ENCODE data around the gene CKB.
"Not testable (repeated sequence)": the region's sequence is repeated elsewhere in the genome, so short reads cannot be mapped to it uniquely, and the experiment has no call there.

Gene CKB

DNA sequence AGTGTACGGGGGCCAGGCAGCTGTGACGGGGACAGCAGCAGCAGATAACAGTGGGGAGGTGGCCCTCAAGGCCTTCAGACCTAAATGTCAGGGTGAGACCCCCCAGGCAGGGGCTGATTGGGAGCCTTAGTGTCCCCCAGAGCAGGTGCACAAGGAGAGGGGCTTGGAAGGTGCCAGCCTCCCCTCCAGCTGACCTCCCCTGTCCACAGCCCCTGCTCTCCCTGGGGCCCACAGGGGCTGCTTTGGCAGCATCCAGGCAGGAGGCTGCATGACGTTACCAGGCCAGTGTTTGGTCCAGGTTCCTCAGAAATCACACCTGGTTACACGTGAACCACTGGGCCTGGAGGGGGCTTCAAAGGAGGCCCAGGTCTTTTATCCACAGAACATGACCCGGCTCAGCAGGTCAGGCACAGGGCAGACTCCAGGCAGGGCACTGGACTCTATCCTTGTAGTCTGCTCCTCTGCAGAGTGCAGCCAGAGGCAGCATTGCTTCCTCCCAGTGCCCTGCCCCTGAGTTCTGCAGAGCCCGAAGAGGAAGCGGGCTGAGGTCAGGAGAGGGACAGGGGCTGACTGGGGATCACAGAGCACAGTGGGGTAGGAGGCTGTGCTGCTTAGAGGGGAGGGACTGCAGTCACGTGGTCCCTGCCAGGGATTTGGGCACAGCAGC lies 3.8 kb upstream of the CKB start:
- no peak for DNase-seq (ENCODE audit: low spot score)

- not testable (repeated sequence) for DNase-seq (ENCODE audit: low spot score)
These were observed 3.0 kb upstream of the CKB start for GRCh38 chr14:103525430-103526246.

DNA sequence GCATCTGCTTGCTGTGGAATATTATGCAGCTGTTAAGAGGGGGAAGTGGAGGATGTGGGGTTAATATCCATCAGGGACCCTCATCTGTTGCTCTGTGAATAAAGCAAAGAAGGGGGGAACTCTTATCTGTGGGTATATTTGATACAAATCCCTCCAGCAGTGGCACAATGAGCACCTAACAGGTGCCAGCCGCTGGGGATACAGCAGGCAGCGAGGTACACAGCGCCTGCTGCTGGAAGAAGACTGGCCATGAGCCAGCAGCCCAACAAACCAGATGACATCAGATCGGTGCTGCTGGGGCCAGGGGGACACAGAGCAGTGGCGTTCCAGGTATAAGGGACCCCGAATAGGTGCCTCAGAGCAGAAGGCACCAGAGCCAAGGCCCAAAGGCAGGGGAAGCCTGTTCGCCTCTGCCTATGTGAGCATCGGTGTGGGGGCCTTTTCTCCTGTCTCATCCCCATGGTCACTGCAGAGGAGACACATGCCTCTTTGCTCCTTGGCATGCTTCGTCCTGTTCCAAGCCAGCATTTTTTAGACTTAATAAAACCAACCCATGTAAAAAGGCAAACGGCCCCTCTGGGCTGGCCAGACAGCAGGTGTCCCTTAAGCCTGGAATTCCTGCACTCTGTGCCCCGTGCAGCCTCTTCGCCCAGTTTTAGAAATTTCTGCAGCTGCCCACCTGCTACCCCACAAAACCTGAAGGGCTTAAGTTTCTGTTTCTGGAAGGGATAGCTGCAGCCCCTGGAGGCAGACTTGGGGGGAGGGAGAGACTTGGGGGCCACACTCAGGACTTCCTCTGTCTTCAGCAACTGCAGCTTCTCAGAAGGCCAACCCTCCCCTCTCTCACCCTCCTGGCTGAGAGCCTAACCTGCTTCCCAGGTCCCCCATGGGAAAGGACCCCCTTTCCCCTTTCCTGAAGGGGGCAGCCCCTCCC lies 1.6 kb upstream of the CKB start:
- DNase-seq (ENCODE audit: low spot score), result no peak

DNA sequence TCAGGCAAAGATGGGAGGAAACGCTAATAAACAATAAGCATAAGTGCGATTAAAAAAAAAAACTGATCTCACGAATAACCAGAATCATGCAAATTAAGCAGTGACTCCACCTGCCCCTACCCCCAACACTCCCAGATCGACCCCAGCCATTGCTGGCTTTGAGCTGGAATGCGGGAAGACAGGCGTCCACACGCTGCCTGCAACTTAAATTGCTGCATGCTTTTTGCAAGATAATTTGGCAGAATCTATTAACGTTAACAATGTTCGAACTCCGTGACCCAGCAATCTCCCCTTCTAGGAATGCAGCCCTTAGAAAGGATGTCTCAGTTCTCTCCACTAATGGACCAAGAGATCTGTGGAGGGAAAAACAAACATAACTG lies 935 bp upstream of the CKB start:
- DNase-seq (ENCODE audit: low spot score), result no peak

DNA sequence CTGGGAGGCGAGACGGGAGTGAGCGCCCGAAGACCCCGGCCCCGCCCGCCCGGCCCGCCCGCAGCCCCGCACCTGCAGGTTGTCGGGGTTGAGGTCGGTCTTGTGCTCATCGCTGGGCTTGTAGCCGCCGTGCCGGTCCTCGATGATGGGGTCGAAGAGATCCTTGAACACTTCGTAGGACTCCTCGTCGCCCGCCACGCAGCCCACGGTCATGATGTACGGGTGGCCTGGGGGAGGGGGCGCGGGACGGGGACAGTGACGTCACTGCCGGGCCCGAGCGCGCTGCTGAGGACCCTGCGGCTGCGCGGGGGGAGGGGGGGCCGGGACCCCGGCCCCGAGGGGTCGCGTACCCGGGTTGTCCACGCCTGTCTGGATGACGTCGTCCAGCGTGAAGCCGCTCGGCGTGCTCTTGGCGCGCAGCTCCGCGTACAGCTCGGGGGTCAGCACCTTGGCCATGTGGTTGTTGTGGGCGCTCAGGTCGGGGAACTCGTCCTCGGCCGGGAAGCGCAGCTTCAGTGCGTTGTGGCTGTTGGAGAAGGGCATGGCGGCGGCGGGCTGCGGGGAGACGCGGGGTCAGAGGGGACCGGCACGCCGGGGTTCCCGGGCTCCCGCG lies 573 bp downstream of the CKB start:
- DNase-seq (ENCODE audit: low spot score), result no peak

GRCh38 chr14:103521438-103521950 lies 1.1 kb downstream of the CKB start:
- no peak for DNase-seq (ENCODE audit: low spot score)

DNA sequence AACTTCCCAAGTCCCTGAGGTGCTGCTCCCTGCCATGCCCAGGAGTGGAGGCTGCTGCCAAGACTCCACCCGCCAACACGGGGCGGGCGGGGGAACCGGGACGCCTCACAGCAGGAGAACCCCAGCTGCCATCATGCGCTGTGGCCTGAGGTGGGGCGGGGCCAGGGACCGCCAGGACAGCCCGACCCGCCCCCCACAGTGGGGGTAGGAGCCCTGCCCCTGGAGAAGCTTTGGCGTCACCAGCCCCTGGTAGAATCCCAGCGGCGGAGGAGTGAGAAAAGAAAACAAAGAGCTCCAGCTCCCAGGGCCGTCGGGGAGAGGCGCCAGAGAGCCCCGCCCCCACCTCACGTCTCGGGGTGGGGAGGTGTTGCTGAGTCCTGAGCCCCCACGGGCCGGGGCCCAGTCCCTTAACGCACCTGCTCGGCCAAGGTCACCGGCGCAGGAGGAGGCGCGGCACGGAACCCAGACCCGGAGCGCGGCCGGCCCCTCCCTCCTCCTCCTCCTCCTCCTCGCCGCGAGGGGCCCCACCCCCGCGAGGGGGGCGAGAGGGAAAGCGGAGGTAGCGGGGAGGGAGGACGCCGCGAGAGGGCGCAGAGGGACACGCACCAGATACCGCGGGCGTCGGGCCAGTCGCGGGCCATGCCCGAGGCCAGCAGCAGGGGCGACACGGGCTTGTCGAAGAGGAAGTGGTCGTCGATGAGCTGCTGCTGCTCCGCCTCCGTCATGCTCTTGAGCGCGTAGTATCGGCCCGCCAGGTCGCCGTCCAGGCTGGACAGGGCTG lies 1.8 kb downstream of the CKB start:
- peak; percentile 37 for DNase-seq (ENCODE audit: low spot score)

DNA sequence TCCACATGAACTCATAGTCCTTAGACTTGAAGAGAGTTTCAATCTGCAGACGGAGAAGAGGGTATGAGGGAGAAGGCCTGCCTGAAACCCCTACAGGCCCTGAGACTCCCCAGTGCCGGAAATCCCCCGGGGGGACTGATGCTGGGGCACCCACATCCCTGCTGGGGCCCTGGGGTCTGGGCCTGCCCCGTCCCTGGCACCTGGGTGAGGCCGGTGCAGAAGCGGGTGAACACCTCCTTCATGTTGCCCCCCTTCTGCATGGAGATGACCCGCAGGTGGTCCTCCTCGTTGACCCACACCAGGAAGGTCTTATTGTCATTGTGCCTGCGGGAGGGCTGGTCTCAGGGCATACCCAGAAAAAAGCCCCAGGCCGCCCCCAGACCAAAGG lies 2.4 kb downstream of the CKB start:
- no peak for DNase-seq (ENCODE audit: low spot score)

GRCh38 chr14:103519837-103520212 lies 2.8 kb downstream of the CKB start:
- DNase-seq (ENCODE audit: low spot score), result no peak

- DNase-seq (ENCODE audit: low spot score), result no peak
These were observed 3.4 kb downstream of the CKB start for GRCh38 chr14:103519043-103519836.

- DNase-seq (ENCODE audit: low spot score), result peak; percentile 49
These were observed 4.1 kb downstream of the CKB start for GRCh38 chr14:103518422-103519042.

DNA sequence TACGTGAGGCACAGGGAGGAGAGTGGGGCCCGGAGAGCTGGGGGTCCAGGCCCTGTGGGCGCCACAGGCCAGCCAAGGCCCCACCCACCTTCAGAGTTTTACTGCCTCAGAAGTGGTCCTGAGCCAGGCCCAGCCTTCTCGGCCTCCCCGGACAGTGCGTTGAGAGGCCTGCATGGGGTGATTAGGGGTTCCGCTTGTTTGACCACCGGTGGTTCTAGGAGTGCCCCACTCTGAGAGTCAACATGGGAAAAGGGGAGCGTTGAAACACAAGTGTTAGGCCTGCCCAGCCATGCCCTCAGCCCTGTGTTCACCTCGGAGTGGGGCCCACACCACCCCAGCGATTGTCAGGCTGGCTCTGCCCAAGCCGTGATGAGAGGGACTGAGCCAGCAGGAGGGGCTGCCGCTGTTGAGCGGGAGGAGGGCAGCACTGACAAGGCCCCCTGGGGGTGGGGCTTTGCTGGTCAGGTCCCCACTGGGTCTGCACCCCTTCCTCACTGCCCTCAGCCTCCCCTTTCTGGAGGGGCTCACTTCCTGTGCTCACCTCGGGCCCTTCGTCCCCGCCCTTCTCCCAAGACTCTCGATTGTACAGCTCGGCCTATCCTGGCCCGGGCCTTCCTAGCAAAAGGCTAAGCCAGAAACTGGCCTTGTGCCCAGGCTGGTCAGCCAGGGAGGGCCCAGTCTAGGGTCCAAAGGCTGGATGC lies 4.8 kb downstream of the CKB start:
- DNase-seq (ENCODE audit: low spot score), result no peak

DNA sequence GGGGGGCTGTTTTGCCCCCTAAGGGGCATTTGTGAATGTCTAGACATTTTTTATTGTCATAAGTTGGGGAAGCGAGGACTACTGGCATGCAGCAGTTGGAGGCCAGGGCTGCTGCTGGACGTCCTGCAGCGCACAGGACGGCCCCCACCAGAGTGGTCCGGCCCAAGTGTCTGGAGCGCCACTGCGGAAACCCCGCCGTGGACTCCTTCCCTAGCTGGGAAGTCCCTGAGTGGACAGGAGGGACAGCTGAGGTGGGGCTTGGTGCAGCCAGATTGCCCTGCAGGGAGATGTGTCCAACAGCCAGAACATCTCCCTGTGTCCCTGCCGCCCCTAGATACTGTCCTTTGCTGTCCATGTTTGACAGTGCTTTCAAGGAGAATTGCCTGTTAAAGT lies 5.5 kb downstream of the CKB start:
- no peak for DNase-seq (ENCODE audit: low spot score)

DNA sequence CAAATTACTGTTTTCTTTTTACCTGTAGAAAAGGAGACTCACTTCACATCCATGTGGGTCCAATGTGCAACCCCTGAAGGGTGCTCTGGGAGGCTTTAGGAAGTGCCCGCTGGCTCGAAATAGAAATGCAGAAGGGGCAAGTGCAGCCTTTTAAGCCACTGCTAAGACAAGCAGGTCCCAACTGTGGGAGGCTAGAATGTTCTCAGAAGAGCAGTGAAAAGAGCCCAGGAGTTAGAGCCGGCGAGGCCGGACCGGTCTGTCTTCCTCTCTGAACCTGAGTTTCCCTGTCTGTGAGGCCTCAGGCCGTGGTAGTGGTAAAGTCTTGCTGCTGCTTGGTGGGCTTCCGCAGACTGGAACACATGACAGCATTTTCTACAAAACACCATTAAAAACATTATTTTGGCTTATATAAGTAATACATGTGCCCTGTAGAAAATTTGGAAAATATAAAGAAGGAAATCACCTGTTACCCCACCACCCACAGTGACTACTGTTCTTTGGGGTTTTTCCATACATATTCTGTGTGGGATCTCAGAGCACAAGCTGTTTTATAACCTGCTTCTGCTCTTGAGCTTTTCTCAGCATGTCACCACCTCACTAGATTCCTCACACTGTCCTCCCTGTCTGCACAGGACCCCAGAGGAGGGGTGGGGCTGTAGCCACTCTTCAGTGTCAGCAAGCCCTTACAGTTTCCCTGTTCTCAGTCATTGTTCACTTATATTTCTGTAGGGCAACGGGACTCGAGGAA lies 6.0 kb downstream of the CKB start:
- no peak for DNase-seq (ENCODE audit: low spot score)

DNA sequence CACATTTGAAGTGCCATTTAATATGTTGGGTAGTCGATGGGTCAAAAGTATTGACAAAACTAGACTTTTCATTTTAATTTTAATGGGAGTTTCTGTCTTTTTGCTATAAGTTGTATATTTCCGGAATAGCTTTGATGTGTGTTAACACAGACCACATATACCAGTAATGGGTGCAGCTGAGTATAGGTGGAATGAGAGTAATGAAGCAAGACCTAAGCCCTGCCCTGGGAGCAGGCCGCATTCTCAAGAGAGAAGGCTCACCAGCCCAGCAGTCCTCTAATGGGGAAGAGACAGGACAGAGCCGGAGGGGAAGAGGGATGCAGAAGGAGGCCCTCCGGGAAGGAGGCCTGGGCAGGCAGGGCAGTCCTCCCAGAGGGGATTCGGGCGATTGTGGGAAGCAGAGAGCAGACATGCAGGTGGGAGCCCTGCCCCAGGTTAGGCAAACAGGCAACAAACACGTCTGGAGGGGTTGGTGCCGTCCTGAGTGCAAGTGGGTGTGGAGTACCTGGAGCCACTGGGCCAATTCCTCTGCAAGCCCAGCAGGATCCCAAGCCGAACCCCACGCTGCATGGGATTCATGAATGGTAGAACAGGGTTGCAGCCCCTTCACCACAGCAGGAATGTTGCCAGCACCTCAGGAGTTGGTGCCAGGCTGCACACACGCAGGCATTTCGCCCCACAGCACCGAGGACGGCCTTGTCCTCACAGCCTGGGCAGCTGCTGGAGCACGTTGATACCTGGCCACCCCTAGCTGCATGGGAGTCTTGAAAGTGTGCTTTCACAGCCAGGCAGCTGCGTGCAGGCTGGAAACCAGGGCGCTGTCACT lies 7.8 kb downstream of the CKB start:
- DNase-seq (ENCODE audit: low spot score), result no peak

DNA sequence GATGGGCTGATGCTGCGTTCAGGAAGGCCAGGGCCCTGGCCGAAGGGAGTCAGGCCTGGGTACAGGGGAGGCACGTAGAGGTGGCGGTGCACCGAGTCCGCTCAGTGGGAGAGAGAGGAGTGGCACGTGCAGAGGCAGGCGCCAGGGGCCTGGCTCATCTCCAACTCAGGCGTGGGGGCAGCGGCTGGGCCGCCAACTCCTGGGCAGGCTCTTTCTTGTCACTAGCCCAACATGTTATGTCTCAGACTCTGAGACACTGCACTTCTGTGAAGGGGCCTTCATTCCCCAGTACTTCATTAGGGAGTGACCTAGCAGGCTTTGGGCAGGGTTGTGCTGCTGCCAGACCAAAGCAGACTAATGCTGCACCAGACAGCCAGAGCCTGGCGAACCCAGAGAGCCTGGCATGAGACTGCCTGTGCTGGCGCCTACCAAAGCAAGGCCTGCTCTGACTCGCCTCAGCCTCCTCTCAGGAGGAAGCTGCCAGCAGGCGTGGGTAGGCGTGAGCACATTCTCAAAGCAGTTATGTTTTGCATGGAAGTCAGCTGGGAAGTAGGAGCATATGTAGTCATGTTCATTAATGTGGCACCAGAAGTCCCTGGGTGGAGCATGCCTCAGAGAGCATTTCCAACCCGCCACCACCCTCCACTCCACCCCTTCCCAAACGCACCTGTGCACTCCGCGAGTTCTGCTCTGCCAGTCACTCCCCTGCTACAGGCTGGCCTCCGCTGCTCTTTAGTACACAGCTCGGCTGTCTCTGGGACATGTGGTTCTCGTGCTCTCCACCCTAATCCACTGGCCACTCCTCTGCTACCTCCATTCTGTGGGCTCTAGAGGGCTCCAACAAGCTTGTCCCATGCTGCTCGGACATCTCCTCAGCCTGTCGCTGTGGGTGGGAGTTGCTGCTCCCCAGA lies 9.7 kb downstream of the CKB start:
- DNase-seq (ENCODE audit: low spot score), result no peak

- not testable (repeated sequence) for DNase-seq (ENCODE audit: low spot score)
These were observed 10.4 kb downstream of the CKB start for GRCh38 chr14:103512180-103512579.
